Upper lobe of left lung (tissue), 4 donors: ENCODE data around the gene GLS.

Experiments
- POLR2A ChIP-seq, 4 donors: fragments of 450-650 bp; IDR thresholded peaks; one replicate each; pipeline ENCODE4 v1.5.1; 2016 to 2017; ENCODE audit warnings: antibody characterized with exemption in 4 of 4, mild to moderate bottlenecking in 2 of 4
- POLR2AphosphoS5 ChIP-seq, 2 donors: sonication (generic); formaldehyde crosslinking; IDR thresholded peaks; one replicate each; pipeline ENCODE4 v1.5.1; 2017; ENCODE audit warnings: antibody characterized with exemption in 2 of 2
- TF ChIP-seq, protein P1 (sequence below), 6 experiments: fragments of 450-650 bp in 4 of 6; fragments of 200-600 bp in 2 of 6; sonication (generic) in 2 of 6; IDR thresholded peaks; one replicate each; pipeline ENCODE4 v1.5.1; 2016 to 2019; ENCODE audit warnings: antibody characterized with exemption in 6 of 6

DNA sequence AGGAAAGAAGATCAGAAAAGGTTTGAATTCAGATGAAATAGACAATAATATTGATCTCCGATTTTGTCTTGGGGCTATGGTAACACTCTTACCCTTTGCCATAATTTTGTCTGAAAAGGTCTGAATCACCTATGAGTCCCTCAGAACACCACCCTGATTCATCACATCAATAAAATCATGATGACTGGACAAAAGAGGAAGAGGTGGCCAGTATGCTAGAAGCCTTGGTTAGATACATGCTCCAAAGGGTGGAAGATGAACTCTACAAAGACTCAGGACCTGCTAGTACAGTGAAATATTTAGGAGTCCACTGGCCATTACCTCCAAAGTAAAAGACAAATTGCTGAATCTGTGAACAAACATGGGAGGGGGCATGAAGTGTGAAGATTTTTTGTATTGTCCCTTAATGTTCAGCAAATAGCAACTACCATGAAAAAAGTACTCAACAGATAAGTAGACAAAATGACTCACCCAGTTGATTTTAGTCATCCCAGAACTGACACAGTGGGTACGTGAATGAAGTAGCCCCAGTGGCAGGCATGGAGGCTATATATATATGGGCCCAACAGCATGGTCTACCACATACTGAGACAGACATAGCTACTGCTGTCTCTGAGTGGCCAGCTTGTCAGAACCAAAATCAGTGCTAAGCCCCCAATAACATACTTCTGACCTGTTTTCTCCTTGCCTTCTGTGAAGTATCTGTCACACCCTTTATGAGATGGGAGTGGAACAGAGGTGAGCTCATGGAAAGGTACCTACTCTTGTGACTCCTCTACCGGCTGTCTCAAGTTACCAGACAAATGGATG, 36.5 kb upstream of the GLS start:
- no peak for TF ChIP-seq POLR2A (IDR thresholded peaks at IDR 0.05)
- TF ChIP-seq, protein P1, sequence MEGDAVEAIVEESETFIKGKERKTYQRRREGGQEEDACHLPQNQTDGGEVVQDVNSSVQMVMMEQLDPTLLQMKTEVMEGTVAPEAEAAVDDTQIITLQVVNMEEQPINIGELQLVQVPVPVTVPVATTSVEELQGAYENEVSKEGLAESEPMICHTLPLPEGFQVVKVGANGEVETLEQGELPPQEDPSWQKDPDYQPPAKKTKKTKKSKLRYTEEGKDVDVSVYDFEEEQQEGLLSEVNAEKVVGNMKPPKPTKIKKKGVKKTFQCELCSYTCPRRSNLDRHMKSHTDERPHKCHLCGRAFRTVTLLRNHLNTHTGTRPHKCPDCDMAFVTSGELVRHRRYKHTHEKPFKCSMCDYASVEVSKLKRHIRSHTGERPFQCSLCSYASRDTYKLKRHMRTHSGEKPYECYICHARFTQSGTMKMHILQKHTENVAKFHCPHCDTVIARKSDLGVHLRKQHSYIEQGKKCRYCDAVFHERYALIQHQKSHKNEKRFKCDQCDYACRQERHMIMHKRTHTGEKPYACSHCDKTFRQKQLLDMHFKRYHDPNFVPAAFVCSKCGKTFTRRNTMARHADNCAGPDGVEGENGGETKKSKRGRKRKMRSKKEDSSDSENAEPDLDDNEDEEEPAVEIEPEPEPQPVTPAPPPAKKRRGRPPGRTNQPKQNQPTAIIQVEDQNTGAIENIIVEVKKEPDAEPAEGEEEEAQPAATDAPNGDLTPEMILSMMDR (IDR thresholded peaks at IDR 0.05): no peak
- no peak for TF ChIP-seq POLR2AphosphoS5 (IDR thresholded peaks at IDR 0.05)
